CD4-positive, alpha-beta T cell treated with Interleukin-15 for 1 hour (primary cell): Measurements from ENCODE around the gene FAM50B.

Source experiments
- DNase-seq: peaks from one replicate; pipeline ENCODE4 v3.0.0-alpha.2; 2020

Gene FAM50B, protein sequence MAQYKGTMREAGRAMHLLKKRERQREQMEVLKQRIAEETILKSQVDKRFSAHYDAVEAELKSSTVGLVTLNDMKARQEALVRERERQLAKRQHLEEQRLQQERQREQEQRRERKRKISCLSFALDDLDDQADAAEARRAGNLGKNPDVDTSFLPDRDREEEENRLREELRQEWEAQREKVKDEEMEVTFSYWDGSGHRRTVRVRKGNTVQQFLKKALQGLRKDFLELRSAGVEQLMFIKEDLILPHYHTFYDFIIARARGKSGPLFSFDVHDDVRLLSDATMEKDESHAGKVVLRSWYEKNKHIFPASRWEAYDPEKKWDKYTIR

DNA sequence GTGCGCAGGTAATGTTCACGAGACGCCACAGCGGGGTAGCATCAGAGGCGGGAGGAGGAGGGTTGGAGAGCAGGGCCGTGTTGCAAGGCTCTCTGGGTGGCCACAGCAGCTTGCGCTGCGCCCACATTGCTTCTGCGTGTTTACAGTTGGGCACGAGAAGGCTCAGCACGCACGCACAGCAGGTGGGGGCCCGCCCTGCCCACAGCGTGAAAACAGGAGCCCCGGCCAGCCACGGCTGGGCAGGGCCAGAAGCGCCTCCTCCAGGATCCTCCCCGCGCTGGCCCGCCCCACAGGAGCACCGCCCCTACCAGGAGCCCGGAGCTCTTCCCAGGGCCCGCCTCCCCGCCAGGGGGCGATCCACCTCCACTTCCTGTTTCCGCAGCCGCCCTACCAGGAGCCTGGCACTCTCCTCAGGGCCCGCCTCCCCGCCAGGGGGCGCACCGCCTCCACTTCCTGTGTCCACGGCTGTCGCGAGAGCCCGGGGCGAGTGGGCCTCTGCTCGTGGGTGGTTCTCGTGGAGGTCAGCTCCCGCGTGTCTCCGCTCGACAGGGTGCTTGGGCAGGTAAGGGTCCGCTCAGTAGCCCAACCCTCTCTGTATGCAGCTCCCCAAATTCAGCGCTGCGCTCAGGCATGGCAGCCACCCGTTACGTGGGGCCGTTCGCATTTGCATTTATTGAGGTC lies at the start of gene FAM50B:
FAM50B (plus strand) TSS at position 449 of the 681 bp plus-strand sequence. CDS start 439 bp downstream, outside the sequence.
- DNase-seq = peak; percentile 92

DNA sequence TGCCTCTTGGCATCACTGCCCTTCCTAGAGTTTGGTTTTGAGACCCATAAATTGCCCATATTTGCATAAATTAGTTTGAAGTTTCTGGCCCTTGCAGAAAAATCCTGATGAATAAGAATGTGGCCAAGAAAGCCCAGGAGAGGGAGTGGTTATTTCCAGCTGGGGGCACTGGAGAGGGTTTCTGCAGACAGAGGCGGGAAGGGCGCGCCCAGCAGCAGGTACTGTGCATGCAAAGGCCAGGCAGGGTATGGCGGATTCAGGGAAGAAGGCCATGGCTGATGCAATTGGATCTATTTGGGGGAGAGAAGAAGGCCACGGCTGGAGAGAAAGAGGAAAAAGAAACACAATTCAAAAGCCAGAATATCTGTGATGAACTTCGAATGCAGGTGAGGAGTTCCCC lies 49.5 kb upstream of the FAM50B start:
- DNase-seq = no peak

DNA sequence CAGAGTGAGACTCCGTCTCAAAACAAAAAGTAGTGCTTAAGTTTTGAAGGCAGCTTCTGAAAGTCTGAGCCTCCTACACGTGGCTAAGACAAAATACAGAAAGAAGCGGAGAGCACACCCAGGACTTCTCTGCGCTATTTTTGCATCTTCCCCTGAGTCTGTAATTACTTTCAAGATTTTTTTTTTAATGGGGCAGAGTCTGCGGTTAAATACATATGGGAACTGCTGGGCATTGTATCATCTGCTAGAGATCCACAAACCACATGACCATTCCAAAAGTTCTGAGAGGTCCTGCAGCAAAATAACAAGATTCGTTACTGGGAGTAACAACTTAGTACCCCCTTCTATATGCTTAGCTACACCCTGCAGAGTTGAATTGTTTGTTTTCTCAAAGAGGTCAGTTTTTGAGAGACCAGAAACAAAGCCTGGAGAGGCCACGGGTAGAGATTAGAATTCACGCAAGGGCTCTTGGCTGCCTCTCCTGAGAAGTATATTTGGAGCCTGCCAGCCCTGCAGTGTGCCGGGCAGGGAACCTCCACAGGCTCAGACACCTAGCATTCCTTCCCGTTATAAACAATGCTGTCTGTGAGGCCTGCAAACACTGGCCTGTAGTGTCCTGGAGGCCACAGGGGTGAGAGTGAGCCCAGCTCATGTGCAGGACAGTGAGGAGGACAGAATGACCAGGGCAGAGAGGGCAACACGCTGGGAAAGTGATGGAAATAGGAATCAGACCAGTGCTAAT lies 48.2 kb upstream of the FAM50B start:
- no peak for DNase-seq

DNA sequence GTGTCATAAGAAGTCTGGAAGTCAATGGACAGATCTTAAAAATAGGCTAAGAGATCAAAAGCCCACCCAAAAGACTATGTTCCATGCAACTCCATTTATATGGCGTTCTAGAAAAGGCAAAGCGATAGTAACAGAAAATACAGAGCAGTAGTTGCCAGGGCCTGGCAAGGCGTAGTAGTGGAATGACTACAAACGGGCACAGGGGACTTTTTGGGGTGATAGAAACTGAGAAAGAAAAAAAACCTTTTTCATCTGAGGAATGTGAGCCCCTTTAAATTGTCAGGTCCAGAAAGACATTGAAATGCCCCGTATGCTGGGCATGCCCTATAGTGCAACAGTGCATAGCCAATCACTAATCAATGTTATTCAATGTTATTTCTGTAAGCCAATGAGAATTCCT lies 47.2 kb upstream of the FAM50B start:
- no peak for DNase-seq

DNA sequence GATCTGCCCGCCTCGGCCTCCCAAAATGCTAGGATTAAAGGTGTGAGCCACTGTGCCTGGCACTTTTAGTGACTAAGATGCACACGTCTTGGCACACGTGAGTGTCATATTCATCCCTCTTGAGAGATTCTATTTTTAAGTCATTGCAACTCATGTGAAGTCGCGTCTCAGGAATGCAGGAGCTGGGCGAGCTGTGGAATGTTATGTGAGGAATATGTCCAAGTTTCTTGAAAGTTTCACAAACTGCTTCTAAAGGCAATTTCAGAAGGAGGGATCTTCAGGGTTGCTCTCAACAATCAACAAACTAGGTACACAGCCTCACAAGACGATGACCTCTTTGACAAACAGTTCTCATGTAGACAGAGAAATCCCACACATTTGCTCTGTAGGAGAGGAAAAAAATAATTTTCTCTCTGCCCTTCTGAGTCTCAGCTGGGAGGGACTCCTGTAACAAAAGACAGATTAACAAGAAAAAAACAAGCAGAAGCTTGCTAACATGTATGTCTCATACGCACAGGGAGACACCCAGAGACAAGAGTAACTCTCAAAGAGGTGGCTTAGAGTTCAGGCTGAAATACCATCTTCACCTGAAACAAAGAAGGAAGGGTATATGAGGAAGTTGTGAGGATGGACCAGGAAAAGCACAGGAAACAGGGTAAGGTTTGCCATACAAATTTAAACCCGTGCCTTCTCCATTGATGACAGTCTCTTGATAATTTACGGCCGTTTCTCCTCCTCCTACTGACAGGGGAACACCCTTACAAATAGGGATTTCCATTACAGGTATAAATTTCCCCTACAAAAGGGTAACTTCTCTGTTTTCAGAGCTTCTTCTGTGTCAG lies 45.3 kb upstream of the FAM50B start:
- no peak for DNase-seq

DNA sequence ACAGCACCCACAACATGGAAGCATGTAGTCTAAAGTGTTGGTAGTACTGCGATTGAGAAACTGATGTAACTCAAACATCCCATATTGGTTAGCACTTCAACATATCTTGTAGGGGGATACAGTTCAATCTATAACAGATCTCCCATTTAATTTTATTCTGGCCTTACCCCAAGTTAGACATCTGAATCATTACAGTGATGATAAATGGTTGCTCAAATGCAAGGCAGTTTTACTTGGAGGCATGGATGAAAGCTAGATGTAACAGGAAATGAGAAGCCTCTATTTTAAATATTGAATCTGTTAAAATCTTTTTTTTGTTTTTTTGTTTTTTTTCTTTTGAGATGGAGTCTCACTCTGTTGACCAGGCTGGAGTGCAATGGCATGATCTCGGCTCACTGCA lies 44.2 kb upstream of the FAM50B start:
- no peak for DNase-seq

DNA sequence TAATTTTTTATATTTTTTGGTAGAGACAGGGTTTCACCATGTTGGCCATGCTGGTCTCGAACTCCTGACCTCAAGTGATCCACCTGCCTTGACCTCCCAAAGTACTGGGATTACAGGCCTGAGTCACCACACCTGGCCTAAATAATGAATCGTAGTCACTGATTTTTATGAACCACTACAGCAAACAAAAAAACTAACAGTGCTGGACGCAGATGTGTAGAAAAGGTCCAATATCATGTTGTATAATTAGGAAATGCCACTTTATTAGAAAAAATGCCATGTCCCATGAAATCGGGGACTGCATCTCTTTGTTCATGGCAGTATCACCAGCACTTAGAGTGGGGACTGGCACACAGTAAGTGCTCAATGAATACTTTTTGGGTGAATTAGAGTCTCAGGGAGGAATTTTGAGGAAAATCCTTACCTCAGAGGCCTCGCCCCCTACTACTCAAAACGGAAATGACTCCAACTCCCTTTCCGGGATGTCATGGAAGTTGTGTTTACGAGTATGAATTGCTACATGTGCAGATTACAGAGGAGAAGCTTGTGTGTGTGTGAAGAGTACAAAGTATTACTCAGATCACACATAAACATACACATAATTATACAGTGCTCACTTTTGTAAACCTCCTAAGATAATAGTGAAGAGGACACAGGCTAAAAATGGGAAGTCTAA lies 43.6 kb upstream of the FAM50B start:
- DNase-seq = no peak

DNA sequence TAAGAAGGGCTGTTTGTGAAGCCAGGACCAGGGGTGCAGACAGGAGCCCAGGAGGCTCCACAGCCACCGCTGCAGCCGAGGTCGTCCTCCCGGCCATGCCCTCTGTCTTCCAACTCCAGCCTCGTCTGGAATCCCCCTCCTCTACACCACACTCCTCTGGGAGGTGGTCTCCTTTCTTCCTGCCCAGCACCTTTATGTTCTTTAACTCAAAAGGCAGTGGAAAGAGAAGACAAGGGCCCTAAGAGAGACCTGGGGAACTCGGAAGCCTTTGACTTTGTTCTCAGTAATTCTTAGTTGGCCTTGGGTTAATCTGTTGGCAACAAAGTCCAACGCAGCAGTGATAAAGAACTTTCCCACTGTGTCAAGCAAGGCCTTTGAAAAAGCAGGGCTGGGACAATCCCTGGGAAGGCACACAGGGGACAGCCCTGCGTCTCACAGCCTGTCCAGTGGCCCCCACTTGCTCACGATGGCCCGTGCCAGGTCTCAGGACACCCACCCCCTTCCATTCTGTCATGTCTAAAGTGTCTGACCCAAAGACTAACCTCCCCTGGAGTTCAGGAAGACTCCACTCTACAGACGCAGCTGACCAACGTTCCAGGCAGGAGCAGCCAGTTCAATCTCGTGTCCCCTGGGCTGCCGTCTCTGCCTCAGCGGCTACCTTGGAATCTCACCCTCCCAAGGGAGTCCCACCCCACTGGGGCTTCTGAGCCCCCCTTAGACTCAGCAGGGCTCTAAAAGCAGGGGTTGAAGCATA lies 42.8 kb upstream of the FAM50B start:
- DNase-seq = no peak

DNA sequence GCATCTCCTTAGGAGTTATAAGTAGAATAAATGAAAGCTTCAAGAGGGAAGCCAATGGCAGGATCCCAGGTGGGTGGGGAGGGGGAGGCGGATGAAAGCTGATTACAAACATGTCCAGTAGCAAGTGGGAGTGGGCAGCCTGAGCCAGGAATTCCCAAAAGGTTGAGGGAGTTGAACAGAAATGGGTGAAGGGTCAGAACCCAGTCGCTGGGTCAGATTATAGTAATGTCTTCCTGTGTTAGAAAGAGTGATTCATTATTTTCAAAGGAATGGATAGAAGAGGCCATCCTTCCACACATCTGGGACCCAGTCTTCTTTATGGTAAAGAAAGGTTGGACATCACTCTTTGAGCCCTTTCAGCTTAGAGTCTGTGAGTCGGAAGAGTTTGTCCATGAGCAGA lies 41.0 kb upstream of the FAM50B start:
- no peak for DNase-seq

DNA sequence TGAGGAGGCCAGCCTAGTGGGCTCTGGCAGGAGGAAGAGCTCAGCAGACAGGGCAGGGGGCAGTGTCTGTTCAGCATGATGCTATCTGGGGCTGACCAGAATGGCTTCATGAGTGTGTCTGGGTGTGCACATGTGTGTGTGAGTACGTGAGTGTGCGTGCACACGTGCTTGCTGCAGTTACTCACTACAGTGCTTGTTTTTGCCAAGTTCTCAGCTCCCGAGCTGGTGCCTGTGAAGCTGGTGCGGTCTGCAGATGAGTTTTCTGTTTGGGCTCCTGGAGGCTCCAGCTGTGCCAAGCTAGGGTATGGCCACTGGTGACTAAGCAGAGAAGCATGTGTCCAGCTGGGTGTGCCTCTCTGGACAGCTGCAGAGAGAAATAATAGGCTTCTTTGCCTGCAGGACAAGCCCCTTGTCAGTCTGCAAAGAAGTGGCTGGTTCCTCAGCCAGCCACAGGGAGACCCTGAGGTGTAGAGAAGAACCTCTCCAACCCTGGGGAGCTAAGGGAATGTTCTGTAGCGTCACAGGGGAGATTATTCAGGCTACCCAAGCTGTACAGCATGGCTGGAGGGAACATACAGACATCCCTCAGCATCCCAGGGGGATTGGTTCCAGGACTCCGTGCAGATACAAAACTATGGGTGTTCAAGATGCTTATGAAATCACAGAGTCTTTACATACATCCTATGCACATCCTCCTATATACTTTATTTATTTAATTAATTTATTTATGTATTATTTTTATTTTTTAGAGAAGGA lies 40.2 kb upstream of the FAM50B start:
- no peak for DNase-seq

DNA sequence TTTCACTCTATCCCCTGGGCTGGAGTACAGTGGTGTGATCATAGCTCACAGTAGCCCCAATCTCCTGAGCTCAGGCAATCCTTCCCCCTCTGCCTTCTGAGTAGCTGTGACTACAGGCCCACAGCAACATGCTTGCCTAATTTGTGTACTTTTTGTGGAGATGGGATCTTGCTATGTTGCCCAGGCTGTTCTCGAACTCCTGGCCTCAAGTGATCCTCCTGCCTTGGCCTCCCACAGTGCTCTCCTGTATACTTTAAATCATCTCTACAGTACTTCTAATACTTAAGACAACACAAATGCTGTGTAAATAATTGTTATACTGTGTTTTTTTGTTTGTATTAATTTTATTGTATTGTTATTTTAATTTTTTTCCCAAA lies 39.7 kb upstream of the FAM50B start:
- DNase-seq = no peak

DNA sequence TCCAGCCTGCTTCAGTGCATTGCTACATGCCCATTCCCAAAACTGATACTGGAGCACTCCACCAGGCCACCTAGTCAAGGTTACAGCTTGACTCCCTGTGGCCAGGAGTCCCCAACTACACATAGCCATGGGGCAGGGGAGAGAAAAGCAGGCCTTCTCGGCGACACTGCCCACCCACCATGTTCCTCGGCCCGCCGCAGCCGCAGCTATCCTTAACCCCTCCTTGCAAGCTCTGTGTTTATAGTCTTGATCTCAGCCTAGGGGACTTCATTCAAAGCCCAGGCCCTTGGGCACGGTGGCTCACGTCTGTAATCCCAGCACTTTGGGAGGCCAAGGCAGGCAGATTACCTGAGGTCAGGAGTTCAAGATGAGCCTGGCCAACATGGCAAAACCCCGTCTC lies 39.2 kb upstream of the FAM50B start:
- no peak for DNase-seq

DNA sequence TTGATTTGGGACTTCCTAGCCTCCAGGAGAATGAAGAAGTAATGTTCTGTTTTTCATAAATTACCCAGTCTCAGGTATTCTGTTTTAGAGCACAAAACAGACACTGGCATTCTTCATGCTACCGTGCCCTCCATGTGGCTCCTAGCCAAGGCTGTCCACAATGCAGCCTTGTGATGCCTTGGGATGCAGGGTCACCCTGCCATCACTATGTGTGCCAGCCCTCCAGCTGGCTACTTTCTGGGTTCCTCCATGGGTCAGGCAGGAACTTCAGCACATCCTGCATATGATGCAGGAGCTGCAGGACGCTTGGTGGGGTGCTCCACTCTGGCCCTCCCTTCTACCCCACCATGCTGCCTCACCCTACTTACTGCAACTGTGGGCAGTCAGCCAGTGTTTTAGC lies 38.0 kb upstream of the FAM50B start:
- DNase-seq = no peak

DNA sequence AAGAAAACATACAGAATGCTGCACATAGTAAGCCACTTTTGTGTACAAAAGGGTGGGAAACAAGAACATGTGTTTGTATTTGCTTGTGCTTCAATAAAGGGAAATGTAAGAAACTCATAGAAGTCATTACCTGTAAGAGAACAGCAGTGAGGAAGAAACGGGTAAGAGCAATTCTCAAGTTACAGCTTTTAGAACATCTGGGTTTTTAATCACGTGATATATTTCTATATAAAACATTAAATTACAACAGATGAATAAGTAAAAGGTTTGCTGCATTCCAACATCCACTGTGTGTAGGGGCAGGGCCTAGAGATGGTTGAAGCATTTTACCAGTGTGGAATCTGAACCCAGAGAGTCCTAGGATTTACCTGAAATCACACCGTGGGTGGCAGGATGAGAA lies 36.6 kb upstream of the FAM50B start:
- DNase-seq = no peak

DNA sequence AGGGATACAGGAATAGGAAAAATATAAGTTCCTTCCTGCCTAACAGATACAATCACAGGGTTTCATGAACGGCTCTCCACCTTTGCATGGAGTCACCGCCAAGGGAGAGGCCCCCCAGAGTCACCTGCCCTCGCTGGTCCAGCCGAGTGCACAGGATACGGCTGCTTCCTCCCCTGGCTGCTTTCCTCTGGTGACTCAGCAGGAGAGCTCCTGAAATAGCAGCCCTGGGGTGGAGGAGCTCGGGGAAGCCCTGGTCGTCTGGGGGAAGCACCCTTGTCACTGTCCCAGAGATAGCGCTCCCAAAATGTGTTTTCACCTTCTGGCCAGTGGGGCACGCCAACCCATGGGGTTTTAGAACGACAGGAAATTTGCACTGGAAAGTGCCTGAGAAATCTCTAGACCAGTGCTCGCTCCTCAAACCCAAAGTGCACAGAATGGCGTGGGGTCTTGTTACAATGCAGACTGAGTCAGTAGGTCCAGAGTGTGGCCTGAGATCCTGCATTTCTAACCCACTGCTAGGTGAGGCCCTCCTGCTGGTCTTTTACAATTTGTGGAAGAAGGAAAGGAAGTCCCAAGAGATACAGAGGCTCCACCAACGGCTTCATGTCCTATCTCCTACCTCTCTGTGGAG lies 35.9 kb upstream of the FAM50B start:
- DNase-seq = no peak

DNA sequence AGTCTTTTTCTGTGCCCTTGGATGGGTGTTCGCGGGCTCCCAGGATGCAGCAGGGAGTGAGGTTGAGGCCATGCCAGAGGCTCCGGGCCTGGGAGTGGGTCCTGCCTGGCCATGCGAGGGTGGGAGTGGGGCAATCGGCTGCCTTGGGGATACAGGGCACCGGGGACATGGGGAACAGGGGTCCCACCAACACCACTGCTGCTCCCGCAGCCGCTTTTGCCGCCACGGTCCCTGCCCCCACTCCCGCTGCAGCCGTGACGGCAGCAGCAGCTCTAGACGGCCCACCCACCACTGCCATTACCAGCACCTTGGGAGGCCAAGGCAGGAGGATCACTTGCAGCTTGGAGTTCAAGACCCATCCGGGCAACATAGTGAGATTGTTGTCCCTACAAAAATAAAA lies 35.3 kb upstream of the FAM50B start:
- no peak for DNase-seq

DNA sequence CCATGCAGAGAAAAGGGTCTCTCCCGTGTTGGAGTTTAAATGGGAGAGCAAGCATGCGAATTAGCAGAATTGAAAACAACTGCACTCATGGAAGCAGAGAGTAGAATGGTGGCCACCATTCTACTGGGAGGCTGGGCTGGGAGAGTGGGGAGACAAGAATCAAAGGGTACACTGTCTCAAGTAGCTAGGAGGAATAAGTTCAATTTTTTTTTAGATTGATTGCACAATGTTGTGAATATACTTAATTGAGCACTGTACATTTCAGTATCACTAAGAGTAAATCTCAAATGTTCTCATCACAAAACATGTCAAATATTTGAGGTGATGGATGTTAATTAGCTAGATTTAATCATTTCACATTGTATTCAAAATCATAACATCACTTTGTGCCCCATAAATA lies 34.6 kb upstream of the FAM50B start:
- DNase-seq = no peak

DNA sequence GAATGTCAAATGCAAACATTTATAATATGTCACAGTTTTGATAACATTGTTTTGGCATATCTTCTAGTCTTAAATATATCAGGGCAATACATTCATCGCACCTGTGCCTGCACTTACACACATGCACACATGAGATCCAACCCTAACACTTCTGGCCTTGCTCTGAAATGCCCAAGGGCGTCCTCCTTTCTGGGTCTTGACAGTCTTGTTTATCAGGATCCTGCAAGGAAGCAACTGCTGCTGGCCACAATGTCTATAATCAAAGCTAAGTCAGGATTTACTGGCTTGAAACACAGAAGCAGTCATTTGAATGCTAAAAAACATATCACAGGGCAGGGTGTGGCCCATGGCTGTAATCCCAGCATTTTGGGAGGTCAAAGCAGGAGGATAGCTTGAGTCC lies 32.9 kb upstream of the FAM50B start:
- DNase-seq = no peak

DNA sequence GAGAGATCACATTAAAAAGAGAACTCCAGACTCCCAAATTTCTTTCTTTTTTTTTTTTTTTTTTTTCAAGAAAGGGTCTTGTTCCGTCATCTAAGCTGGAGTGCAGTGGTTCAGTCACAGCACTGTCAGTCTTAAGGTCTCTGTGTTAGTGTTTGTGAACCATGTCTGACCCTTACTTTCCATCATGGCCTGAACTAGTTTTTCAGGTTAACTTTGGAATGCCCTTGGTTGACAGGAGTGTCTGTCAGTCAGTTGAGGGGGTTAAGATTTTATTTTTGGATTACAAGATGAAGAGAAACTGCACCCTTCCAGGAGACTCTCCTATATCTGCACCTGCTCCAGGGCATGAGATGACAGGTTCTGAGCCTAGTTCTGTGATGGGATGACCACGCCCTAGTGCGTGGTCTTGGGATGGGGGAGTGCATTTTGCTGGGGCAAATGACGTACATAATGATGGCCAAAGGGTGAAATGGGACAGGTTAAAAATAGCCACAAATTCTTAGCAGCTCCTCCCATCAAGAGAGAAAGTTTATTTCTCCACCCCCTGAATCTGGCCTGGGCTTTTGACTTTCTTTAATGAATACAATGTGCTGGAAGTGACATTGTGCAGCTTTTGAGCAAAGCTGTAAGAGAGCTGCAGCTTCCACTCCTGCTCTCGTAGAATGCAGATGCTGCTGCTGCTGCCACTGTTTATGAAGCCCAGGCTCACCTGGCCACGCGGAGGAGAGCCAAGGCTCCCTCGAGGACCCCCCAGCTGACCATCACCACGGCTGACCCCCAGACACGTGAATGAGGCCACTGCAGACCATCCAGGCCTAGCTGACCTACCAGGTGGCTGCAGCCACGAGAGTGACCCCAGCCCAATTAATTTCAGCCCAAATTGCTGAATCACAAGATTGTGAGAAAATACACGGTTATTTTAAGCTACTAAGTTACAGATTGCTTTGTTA lies 29.7 kb upstream of the FAM50B start:
- DNase-seq = no peak
